GM19239 (cell line): ENCODE data around the gene CAMK1D.
"Not testable (repeated sequence)": the region's sequence is repeated elsewhere in the genome, so short reads cannot be mapped to it uniquely, and the experiment has no call there.

Experiments used
- DNase-seq: peaks from one replicate; pipeline ENCODE4 v3.0.0; 2011; ENCODE audit warnings: low spot score; ENCODE audit not compliant: insufficient read length
- FAIRE-seq: peaks from 2 replicates; lab custom pipeline; 2011; peaks lifted over from hg19 to GRCh38; lab: Jason Lieb, UNC

CAMK1D gene

DNA sequence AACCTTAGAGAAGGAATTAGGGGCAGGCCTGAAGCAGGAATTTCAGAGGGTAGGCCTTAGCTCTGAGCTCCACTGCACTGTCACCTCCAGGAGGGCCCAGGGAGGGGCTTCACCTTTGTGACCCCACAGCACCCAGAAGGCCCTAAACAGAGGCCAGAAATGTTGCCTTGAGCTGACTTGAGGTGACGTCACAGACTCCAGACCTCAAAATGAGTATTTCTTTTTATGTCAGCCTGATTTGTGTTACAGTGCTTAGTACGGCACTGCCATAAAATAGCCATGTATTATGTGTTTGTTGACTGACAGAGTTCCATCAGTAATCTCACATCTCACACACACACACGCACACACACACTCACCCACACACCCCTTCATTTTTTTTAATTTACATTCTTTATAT lies 440.9 kb downstream of the CAMK1D start:
- FAIRE-seq (no peak), DNase-seq (no peak)

DNA sequence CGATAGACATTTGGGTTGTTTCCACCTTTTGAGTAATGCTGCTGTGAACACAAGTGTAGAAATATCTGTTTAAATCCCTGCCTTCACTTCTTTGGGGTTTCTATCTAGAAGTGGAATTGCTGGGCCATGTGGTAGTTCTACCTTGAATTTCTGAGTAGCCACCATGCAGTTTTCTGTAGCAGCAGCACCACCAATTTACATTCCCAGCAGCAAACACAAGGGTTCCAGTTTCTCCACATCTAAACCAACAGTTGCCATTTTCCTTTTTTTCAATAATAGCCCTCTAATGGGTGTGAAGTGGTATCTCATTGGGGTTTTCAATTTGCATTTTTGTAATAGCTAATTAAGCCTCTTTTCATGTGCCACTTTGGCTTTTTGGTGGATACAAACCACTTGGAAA lies 442.4 kb downstream of the CAMK1D start:
- DNase-seq: no peak
- no peak for FAIRE-seq

DNA sequence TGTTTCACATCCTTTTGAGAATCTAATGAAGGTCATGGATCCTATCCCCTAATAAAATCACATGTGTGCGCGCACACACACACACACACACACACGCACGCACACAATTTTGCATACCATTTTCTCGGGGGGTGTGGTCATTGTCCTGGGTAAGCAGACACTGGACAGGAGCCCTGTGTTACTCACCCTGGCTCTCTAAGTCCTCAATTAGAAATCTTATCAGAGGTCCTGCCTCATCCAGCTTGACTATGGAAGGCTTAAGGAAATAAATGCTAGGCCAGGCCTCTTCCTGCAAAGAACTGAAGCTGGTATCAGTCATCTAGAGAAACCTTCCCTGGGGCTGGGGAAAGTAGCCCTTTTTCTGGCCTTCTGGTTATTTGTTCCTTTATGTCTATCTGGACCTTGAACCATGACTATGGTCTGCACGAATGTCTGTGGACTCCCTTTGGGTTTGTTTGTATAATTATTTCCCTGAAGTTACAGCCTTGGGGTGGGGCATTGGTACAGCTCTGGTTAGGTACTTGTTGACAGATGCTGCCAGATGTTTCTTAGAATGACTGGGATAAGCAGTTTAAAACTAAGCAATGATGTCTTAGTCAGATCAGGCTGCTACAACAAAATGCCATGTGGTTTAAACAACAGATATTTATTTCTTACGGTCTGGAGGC lies 443.7 kb downstream of the CAMK1D start:
- FAIRE-seq (no peak), DNase-seq (no peak)

DNA sequence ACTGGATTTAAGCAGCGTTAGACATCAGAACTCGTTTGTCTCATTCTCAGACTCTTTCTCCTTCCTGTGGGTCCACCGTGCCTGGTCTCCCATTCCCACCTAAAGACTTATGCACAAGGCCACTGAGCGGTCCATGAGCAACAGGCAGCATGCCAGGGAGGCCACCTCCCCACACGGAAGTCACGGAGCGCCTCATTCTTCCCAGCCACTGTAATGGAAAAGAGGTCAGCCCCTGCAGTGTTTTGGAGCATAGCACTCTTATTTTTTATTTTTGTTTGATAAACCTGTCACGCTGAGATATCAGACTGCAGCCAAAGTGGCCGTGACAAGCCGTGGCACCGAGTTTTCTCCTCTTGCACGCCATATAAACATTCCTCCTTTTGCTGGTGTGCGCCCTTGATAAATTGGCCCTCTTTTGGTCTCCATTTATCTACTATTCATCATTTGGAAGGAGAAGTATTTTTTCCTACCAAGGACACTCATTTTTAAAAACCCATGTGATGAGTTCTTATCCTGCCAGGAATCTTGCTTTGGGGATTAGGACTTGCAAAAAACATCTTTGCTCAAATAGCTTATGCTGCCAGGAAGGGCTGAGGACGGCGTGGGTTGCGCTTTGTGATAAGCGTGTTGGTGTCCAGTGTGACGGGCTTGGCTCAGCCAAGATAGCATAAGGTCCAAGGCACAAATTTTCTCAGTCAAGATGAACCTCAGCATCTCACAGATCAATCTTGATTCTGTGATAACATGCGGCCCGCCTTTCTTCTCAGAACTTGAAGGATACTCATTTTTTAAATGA lies 446.2 kb downstream of the CAMK1D start:
- DNase-seq: no peak
- FAIRE-seq: no peak

DNA sequence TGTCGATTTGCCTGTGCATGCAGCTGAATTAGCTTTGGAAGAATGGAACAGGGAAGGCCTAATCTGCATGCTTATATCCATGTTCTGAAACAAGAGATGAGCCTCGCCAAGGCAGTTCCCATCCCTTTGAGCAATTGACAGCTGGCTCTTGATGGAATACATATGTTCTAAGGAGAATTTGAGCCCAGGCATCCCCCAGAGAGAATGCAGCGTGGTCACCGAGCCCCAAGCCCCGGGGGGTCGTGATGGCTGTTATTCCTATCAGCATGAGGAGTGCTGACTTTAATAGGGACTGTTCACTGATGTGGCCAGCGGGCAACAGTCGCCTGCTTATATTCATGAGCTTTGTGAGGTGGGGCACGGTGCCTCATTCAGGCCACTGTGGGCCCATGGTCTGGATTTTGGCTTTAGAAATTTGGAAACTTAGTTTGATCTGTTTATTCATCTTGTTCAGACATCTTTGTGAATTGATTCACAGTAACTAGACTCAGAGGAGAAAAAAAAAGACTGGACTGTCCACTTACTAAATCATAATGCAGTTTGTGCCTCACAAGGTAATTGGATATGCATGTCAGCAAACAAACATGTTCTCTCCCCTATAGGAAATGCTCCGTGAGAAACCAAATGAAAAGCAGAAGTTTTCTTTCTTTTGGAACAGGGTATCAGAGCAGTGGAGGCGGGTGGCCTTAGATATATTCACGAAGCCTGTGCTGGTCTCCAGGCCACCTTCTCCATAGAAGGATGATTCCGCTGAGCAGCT lies 447.2 kb downstream of the CAMK1D start:
- no peak for FAIRE-seq
- DNase-seq: no peak

DNA sequence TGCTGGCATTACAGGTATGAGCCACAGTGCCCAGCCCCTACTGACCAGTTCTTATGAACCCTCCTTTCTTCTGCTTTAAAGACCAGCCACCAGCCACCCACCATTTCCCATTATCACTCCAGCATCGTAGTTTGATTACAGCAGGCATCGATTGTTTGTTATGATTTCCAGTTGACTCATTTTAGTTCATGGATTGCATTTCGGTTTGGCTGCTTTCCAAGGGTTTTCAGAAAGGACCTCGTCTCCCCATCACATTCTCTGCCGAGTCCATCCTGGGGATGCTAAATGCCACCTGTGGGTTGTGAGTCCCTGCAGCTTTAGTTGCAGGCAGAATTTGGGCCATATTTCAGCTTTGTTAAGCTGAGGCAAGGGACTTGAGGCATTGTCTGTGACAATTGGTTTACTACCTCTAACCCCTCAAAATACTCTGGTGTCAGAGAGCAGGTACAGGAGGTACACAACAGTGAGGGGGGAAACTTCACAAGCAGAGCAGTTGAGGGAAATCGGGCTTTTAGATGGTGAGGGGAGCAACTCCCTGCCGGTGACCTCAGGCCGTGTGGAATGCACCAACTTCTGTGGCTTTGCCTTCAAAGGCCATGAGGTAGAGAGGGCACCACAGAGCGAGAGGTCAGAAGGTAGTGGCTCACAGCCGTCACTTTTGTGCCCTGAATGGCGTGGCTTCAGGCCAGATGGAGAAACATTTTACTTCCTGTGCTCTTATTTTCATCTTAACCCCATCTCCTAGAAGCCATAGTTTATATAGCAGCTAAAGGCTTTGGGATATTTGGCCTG lies 448.3 kb downstream of the CAMK1D start:
- no peak for FAIRE-seq
- no peak for DNase-seq

DNA sequence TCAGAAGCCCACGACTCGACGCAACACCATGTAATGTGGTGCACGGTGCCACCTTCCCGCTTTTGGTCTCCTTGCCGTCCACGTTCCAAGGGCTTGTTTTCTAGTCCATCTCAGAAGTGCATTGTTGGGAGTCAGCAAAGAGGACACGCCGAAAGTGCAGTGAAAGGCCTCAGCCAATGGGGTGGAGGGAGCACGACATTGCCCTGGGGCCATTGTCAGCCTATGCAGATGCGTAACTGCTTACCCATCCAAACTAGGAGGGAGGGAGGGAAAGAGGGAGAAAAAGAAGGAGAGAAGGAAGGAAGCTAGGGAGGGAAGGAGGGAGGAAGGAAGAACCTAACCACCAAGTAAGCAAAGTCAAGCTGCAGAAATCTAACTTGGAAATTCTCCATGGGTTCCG lies 449.8 kb downstream of the CAMK1D start:
- FAIRE-seq (no peak), DNase-seq (no peak)

DNA sequence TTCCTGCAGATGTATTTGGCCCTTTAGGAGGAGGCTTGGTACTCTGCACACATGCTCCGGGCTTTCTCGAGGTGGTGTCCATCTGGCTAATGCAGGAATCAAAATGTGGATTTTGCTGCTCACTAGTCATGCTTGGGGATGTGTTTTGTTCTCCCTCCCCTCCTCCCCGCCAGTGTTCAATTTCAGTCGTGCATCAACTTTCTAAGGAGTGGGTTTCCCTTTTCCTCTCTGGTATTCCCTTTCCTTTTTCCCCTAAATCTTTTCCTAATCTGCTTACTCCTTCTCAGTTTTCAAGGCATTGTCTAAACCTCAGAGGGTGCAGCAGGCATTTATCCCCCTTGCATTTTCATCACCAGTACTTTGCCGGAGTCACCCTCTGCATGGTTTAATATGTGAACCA lies 450.4 kb downstream of the CAMK1D start:
- FAIRE-seq (no peak), DNase-seq (no peak)

DNA sequence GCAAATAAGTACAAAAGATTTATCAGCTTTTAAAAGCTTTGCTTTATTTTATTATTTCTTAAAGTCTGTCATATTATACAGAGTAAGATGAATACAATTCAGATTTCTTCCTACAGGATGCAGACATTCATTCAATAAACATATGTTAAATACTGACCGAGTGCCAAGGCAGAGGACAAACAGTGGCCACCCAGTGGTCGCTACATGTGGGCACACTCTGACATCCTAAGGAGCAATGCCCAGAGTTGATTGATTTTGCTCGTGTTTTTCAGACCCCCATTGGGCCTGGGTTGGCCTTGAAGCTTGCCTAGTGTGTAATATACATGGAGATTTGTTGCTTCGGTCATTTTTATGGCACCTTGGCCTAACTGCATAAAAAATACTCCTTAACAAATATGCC lies 451.0 kb downstream of the CAMK1D start:
- FAIRE-seq: no peak

DNA sequence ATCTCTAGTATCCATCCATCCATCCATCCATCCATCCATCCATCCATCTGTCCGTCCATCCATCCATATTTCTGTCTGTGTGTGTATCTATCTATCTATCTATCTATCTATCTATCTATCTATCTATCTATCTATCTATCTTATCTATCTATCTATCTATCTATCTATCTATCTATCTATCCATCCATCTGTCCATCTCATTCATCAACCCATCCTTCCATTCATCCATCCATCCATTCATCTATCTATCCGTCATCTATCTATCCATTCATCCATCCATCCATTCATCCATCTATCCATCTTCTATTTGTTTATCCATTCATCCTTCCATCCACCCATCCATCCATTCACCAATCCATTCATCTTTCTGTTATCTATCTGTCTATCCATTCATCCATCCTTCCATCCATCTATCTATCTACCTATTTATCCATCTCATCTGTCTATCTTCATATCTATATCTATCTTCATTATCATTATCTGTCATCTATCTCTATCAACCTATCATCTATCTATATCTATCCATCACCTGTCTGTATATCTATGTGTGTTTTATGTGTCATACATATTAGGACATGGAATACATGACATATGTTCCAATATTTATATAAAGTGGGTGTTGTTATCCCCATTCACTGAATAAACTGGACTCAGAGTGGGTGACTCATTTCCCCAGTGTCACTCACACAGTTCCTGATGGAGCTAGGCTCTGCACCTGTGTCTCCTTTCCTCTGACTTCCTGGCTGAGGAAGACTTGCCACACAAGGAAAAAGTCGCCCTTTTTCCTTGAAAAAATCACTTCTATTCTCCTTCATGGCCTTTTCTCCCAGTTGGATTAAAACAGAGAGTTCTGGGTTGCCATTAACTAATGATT lies 452.1 kb downstream of the CAMK1D start:
- FAIRE-seq (no peak), DNase-seq (no peak)

More for the DNA sequence above, 451.0 kb downstream of the CAMK1D start:
- DNase-seq: no peak

DNA sequence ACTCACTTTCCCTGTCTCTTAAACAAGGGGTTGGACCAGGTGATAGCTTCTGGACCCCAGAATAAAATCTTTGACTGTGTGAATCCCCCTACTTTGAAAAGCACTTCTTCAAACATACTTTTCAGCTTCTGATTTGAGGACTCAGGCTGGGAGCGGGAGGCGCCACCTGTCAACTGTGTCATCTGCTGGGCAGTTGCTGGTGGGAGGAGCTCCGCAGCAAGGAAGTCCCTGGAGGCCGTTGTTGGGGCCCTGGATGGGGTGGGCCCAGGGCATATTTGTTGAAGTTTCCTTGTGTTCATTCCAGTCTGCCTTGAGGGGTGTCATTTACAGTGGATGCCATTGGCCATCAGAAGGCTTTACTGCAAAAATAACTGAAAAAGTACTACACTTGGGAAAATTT lies 454.4 kb downstream of the CAMK1D start:
- no peak for DNase-seq
- no peak for FAIRE-seq

DNA sequence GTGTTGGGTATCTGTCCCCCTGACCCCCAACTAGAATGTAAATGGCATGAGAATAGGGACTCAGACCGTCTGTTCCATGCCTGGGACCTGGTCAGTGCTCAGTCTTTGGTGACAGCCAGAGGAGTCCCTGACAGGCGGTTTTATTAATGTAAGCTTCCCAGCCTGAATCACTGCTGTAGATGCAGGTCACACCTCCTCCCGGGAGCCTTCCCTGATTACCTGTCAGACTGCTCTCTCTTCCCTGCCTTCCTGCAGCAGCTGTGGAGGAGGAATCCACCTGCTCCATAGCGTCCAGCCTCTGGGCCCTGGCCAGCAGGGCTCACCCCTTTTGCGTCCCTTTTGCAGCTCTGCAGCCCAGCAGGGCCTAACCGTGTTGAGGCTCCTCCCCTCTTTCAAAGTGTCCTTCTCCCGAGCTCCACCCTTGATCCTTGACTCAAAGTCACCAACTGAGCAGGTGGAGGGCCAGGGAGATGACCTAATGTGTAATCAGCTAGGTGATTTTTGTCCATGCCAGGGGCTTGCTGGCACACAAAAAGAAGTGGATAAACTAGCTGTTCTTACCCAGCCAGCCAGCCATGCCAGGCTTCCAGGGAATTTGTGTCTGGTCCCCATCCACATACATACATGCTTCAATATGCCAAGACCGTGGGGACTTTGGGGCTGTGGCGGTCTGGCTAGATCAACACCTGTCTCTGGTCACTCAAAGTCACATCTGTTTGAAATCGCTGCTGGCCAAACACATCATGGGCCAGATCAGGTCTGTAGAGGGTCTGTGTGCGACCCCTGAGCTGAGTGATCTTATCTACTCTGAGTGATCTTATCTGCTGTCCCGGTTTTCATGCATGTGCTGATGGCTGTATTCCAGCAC lies 457.1 kb downstream of the CAMK1D start:
- no peak for DNase-seq
- FAIRE-seq: no peak

DNA sequence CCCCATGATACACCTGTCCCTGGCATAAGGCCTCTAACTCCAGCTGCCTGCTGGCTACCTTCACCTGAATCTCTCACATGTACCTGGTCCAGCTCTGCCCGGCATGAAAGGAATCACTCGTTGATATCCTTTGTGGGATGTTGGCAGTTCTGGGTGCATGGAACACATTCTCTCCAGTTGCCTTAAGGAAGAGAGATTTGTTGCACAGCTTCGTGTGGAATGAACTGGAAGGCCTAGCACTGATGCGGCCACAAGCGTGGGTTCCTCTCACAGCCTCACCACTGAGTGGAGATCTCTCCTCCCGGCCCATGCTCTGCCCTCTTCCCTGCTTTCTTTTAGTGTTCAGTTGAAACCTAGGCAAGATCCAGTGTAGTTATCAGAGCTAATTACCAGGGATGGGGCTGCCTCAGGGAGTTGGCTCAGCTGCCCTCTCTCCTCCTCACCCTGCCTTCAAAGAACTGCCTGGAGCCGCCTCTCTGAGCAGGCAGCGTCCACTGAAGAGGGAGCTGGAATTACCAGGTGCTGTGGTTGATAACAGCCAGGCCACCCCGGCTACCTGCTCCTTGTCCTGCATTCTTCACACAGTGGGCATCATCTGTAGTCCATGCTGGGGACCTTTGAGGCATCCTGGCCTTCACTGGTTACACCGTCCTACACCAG lies 457.9 kb downstream of the CAMK1D start:
- FAIRE-seq (no peak), DNase-seq (no peak)

DNA sequence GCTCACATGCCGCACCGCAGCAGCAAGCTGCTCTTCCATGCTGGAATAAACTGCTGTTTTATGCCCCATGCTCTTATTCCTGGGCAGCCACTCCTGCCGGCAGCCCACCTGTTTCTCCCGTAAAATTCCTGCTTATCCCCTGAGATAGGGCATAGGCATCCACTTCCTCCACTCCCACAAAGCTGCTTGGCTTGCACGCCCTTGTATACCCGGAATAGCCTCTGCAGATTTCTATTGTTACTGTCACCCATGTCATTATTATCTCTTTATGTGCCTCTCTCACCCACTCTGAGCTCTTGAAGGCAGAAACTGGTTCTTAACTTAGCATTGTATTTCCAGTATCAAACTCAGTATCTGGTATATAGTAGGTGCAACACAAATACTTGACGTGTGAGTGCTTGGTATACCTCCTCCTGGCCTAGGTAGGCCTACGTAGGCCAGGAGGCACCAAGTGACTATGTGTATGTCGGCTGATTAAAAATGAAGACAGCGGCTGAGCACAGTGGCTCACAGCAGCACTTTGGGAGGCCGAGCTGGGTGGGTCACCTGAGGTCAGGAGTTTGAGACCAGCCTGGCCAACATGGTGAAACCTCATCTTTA lies 458.8 kb downstream of the CAMK1D start:
- no peak for DNase-seq
- FAIRE-seq: no peak

DNA sequence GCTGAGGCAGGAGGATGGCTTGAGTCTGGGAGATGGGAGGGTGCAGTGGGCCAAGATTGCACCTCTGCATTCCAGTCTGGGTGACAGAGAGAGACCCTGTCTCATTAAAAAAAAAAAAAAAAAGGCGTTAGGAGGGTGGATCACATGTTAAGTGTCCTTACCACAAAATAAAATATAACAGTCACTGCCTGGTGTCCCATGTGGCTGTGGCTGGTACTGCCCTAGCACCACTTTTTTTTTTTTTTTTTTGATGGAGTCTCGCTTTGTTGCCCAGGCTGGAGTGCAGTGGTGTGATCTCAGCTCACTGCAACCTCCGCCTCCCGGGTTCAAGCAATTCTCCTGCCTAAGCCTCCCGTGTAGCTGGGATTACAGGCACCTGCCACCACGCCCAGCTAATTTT lies 460.7 kb downstream of the CAMK1D start:
- not testable (repeated sequence) for FAIRE-seq, DNase-seq

DNA sequence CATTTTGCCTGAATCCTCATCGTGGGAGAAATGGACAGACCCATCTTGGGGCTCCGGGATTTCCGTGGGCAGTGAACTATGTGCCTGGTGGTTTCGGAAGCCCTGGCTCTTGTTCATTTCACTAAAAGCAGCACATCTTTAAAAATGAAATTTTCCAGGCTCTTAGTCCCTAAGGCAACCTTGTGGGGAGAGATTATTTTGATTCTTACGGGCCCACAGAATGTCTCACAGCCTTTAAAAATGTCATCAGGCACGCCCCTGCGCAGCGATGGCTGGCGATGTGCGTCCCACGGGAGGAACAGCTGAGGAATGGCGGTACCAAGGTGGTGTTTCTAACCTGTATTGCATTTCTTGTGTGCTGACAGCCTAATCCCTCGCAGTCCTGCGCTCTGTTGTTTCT lies 462.5 kb downstream of the CAMK1D start:
- DNase-seq (no peak), FAIRE-seq (no peak)

DNA sequence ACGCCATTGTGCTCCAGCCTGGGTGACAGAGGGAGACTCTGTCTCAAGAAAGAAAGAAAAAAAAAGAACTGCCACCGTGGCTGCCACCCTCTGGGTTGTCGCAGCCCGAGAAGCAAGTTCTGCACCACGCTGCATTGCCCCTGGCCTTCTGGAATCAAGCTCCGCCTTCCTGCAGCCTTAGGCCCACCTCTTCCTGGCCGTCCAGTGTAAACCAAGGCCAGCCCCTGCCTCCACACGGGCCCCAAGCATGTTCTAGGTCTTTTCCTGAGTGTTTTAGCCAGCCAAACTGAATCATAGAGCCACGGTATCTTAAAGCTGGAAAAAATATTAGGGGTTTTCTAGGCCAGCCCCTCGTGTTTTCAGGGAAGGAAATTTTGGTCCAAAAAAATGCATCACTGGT lies 463.2 kb downstream of the CAMK1D start:
- FAIRE-seq (no peak), DNase-seq (no peak)

DNA sequence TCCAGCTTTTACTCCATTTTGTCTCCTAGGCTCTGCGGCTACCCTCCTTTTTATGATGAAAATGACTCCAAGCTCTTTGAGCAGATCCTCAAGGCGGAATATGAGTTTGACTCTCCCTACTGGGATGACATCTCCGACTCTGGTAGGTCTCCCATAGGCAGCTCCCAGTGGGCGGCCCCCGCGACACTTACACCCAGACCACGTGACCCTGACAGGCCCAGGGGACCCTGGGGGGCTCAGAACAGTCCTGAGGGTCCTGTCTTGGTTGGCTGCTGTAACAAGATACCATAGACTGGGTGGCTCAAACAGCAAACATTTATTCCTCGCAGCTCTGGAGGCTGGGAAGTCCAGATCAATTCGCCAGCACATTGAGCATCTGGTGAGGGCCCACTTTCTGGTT lies 464.8 kb downstream of the CAMK1D start:
- DNase-seq: no peak
- no peak for FAIRE-seq
